Suprapubic skin (tissue), 4 donors: ENCODE data around the gene UXS1. TPM values are rescaled to one million over a fixed set of nuclear protein-coding genes. Genes with fewer than 3 reads are reported as not detected.

Experiments used
- DNase-seq, 2 donors: peaks; one replicate each; pipeline ENCODE4 v3.0.0-alpha.2; 2019; ENCODE audit warnings: low spot score in 2 of 2
- H3K27ac ChIP-seq: fragments of 200-600 bp; sonication (generic); one replicate; pipeline ENCODE4 v1.5.1; 2019
- H3K27me3 ChIP-seq: fragments of 200-600 bp; sonication (generic); one replicate; pipeline ENCODE4 v1.5.1; 2019
- H3K36me3 ChIP-seq: fragments of 200-600 bp; sonication (generic); one replicate; pipeline ENCODE4 v1.5.1; 2019
- H3K4me1 ChIP-seq: fragments of 200-600 bp; sonication (generic); one replicate; pipeline ENCODE4 v1.5.1; 2019
- H3K4me3 ChIP-seq: fragments of 200-600 bp; sonication (generic); one replicate; pipeline ENCODE4 v1.5.1; 2019; ENCODE audit warnings: mild to moderate bottlenecking
- H3K9me3 ChIP-seq: fragments of 200-600 bp; sonication (generic); one replicate; pipeline ENCODE4 v1.5.1; 2019
- EP300 ChIP-seq: sonication (generic); formaldehyde crosslinking; IDR thresholded peaks from one replicate; pipeline ENCODE4 v1.6.1; 2017; ENCODE audit warnings: antibody characterized with exemption
- POLR2A ChIP-seq, 2 donors: fragments of 450-650 bp; IDR thresholded peaks; one replicate each; pipeline ENCODE4 v1.6.1; 2017; ENCODE audit warnings: antibody characterized with exemption in 2 of 2, mild to moderate bottlenecking in 2 of 2, moderate library complexity in 2 of 2
- POLR2AphosphoS5 ChIP-seq, 3 donors: sonication (generic); formaldehyde crosslinking; IDR thresholded peaks; one replicate each; pipeline ENCODE4 v1.6.1; 2017; ENCODE audit warnings: antibody characterized with exemption in 3 of 3
- WGBS: methylation state at CpG from one replicate; pipeline ENCODE4 v1.1.5; 2018; 5-methylcytosine and 5-hydroxymethylcytosine counted together
- total RNA-seq, 4 donors: library from RNA; depleted of rRNA; stranded (reverse); fragments of >200 nt; gene quantifications; one replicate each; pipeline ENCODE4 v1.1.0, GENCODE V29; 2016
- TF ChIP-seq, protein P1 (sequence below), 2 donors: fragments of 200-600 bp in 1 of 2; fragments of 450-650 bp in 1 of 2; sonication (generic) in 1 of 2; IDR thresholded peaks; one replicate each; pipeline ENCODE4 v1.5.1; 2016 to 2019; ENCODE audit warnings: antibody characterized with exemption in 2 of 2, mild to moderate bottlenecking in 1 of 2, moderate library complexity in 1 of 2

UXS1 gene
- total RNA-seq, 4 donors from 2014 or later: 24.6 to 73.3 (median 58.7) TPM

DNA sequence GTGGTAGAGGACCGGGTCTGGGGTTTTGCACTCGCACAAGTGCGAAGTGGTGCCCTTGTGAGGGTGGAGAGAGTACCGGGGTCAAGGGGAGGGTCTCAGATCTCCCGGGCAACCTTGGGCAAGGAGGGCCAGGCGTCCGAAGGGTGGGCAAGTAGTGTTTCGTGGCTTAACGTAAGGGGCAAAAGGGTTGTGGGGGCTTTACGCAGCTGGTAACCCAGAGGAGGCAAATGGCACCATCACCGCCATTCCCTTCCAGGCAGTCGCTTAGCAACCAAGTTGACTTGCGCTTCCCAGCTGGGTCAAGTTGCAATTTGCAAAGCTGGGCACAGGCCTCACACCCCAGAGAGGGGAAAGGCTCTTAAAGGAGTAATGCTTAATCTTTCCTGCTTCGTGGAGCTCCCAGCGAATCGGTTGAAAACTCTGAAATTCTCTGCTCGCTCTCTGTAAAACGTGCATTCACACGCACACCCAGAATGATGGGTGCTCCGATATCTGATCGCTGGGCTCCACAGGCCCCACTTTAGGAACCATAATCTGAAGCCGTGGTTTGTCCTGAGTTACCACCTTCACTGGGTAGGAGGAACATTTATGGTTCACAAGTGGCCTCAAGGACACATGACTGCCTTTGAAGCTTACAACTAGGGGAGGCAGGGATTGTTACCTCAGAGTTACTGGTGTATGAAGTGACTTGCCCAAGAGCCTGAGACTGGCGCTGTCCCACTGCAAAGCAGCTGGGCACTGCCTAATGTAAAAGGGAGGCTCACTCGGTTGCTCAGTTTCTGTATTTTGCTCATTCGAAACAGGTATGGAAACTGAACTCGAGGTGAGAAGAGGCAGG, 127.9 kb downstream of the UXS1 start:
- Histone ChIP-seq H3K27ac (no peak overlapping the region), H3K36me3 (no peaks in the 10 kb centered on the region), H3K27me3 (peaks cover 21% of the 10 kb centered on the region), H3K4me3 (peak overlapping the region; percentile 53), H3K4me1 (peaks cover 13% of the 10 kb centered on the region), H3K9me3 (no peaks in the 10 kb centered on the region)
- 57% methylated on average over 24 of the region's 26 CpGs for WGBS
- TF ChIP-seq POLR2AphosphoS5 (IDR thresholded peaks at IDR 0.05): no peak
- no peak for TF ChIP-seq POLR2A (IDR thresholded peaks at IDR 0.05)
- DNase-seq: no peak

- peak overlapping the region; percentile 53 for H3K4me3 ChIP-seq
- TF ChIP-seq, protein P1, sequence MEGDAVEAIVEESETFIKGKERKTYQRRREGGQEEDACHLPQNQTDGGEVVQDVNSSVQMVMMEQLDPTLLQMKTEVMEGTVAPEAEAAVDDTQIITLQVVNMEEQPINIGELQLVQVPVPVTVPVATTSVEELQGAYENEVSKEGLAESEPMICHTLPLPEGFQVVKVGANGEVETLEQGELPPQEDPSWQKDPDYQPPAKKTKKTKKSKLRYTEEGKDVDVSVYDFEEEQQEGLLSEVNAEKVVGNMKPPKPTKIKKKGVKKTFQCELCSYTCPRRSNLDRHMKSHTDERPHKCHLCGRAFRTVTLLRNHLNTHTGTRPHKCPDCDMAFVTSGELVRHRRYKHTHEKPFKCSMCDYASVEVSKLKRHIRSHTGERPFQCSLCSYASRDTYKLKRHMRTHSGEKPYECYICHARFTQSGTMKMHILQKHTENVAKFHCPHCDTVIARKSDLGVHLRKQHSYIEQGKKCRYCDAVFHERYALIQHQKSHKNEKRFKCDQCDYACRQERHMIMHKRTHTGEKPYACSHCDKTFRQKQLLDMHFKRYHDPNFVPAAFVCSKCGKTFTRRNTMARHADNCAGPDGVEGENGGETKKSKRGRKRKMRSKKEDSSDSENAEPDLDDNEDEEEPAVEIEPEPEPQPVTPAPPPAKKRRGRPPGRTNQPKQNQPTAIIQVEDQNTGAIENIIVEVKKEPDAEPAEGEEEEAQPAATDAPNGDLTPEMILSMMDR (IDR thresholded peaks at IDR 0.05): no peak
- TF ChIP-seq POLR2AphosphoS5 (IDR thresholded peaks at IDR 0.05) (no peak), EP300 (no peak), POLR2A (IDR thresholded peaks at IDR 0.05) (no peak)
Measured at GRCh38 chr2:106065268-106065982, 128.7 kb downstream of the UXS1 start.

GRCh38 chr2:106063181-106063580, 130.9 kb downstream of the UXS1 start:
- H3K27me3 ChIP-seq: peaks cover 21% of the 10 kb centered on the region
- WGBS: 74% methylated on average over 5 of the region's 5 CpGs
- TF ChIP-seq EP300: no peak
- no peak for TF ChIP-seq POLR2AphosphoS5 (IDR thresholded peaks at IDR 0.05)
- TF ChIP-seq, protein P1 (IDR thresholded peaks at IDR 0.05): no peak
- TF ChIP-seq POLR2A (IDR thresholded peaks at IDR 0.05): no peak
- no peaks in the 10 kb centered on the region for H3K9me3 ChIP-seq
- H3K27ac ChIP-seq: no peak overlapping the region
- DNase-seq: no peak
- H3K36me3 ChIP-seq: no peaks in the 10 kb centered on the region
- H3K4me1 ChIP-seq: peaks cover 13% of the 10 kb centered on the region
- H3K4me3 ChIP-seq: no peak overlapping the region

More at GRCh38 chr2:106065268-106065982, 128.7 kb downstream of the UXS1 start:
- Histone ChIP-seq H3K27me3 (peaks cover 21% of the 10 kb centered on the region), H3K9me3 (no peaks in the 10 kb centered on the region), H3K27ac (no peak overlapping the region), H3K36me3 (no peaks in the 10 kb centered on the region), H3K4me1 (peaks cover 13% of the 10 kb centered on the region)
- no peak for DNase-seq
- 41% methylated on average over 12 of the region's 68 CpGs for WGBS

GRCh38 chr2:106062627-106063026, 131.5 kb downstream of the UXS1 start:
- H3K4me3 ChIP-seq: no peak overlapping the region
- TF ChIP-seq POLR2A (IDR thresholded peaks at IDR 0.05): no peak
- TF ChIP-seq POLR2AphosphoS5 (IDR thresholded peaks at IDR 0.05): no peak
- no peak for TF ChIP-seq EP300
- TF ChIP-seq, protein P1 (IDR thresholded peaks at IDR 0.05): no peak
- no peak for DNase-seq
- H3K27me3 ChIP-seq: peaks cover 21% of the 10 kb centered on the region
- no peaks in the 10 kb centered on the region for H3K9me3 ChIP-seq
- no peak overlapping the region for H3K27ac ChIP-seq
- 84% methylated on average over 5 of the region's 5 CpGs for WGBS
- H3K36me3 ChIP-seq: no peaks in the 10 kb centered on the region
- H3K4me1 ChIP-seq: peaks cover 13% of the 10 kb centered on the region

GRCh38 chr2:106061611-106062349, 132.3 kb downstream of the UXS1 start:
- no peaks in the 10 kb centered on the region for H3K36me3 ChIP-seq
- 90% methylated on average over 9 of the region's 9 CpGs for WGBS
- H3K27me3 ChIP-seq: peaks cover 17% of the 10 kb centered on the region
- no peak overlapping the region for H3K4me3 ChIP-seq
- TF ChIP-seq, protein P1 (IDR thresholded peaks at IDR 0.05): no peak
- TF ChIP-seq EP300 (no peak), POLR2AphosphoS5 (IDR thresholded peaks at IDR 0.05) (no peak), POLR2A (IDR thresholded peaks at IDR 0.05) (no peak)
- DNase-seq: no peak
- no peaks in the 10 kb centered on the region for H3K9me3 ChIP-seq
- peaks cover 20% of the 10 kb centered on the region for H3K4me1 ChIP-seq
- H3K27ac ChIP-seq: no peak overlapping the region
